Endothelial cell (in vitro differentiated cells): ENCODE data around the gene C4orf36. TPM values are rescaled to one million over a fixed set of nuclear protein-coding genes. Genes with fewer than 3 reads are reported as not detected.

Experiments
- DNase-seq: peaks from one replicate; pipeline ENCODE4 v3.0.0; 2021; ENCODE audit warnings: low spot score
- H3K27ac Mint-ChIP-seq: one replicate; pipeline ENCODE4 v1.8.0; 2021; ENCODE audit warnings: mixed read lengths, inconsistent platforms; ENCODE audit not compliant: unreplicated experiment
- H3K27me3 Mint-ChIP-seq: one replicate; pipeline ENCODE4 v1.8.0; 2021; ENCODE audit warnings: mild to moderate bottlenecking, moderate library complexity, mixed read lengths, inconsistent platforms; ENCODE audit not compliant: unreplicated experiment
- H3K36me3 Mint-ChIP-seq: one replicate; pipeline ENCODE4 v1.8.0; 2021; ENCODE audit warnings: mild to moderate bottlenecking, low read depth, mixed read lengths, inconsistent platforms; ENCODE audit not compliant: unreplicated experiment
- H3K4me1 Mint-ChIP-seq: one replicate; pipeline ENCODE4 v1.8.0; 2021; ENCODE audit warnings: mild to moderate bottlenecking, mixed read lengths, inconsistent platforms; ENCODE audit not compliant: unreplicated experiment
- H3K4me3 Mint-ChIP-seq: one replicate; pipeline ENCODE4 v1.8.0; 2021; ENCODE audit warnings: mild to moderate bottlenecking, mixed read lengths, inconsistent platforms; ENCODE audit not compliant: unreplicated experiment
- H3K9me3 Mint-ChIP-seq: one replicate; pipeline ENCODE4 v1.8.0; 2021; ENCODE audit warnings: mixed read lengths, inconsistent platforms; ENCODE audit not compliant: unreplicated experiment
- CTCF ChIP-seq: fragments of 200-600 bp; sonication (generic); IDR thresholded peaks from one replicate; pipeline ENCODE4 v1.5.0; 2021; ENCODE audit warnings: antibody characterized with exemption; ENCODE audit not compliant: unreplicated experiment
- total RNA-seq: library from RNA; stranded (reverse); fragmentation: NEBNext Ultra II Directional; extraction: Animal tissue kit (Norgen Biotek cat#: 25700); gene quantifications from one replicate; pipeline ENCODE4 v1.2.1, GENCODE V29; 2021; ENCODE audit not compliant: unreplicated experiment

C4orf36 gene
- total RNA-seq, 1 donor from 2014 or later, result 0.72 TPM

GRCh38 chr4:86935853-86936733 lies 43.9 kb upstream of the C4orf36 start:
- Mint-ChIP-seq H3K4me3 (peak overlapping the region; percentile 94), H3K9me3 (no peaks in the 10 kb centered on the region), H3K27ac (peak overlapping the region; percentile 88), H3K4me1 (peaks cover 48% of the 10 kb centered on the region), H3K27me3 (peaks cover 2% of the 10 kb centered on the region), H3K36me3 (no peaks in the 10 kb centered on the region)
- peak; percentile 38 for DNase-seq
- TF ChIP-seq CTCF, result no peak

- Mint-ChIP-seq H3K27me3 (peaks cover 2% of the 10 kb centered on the region), H3K36me3 (no peaks in the 10 kb centered on the region), H3K4me3 (peak overlapping the region; percentile 94), H3K4me1 (peaks cover 48% of the 10 kb centered on the region), H3K9me3 (no peaks in the 10 kb centered on the region), H3K27ac (peak overlapping the region; percentile 88)
- TF ChIP-seq CTCF, result no peak
- DNase-seq, result no peak
These were observed 43.3 kb upstream of the C4orf36 start for GRCh38 chr4:86935566-86935852.

- H3K27me3 Mint-ChIP-seq, result peaks cover 2% of the 10 kb centered on the region
- H3K27ac Mint-ChIP-seq, result peak within 1 kb of the TSS; percentile 88
- H3K36me3 Mint-ChIP-seq, result no peaks in the 10 kb centered on the region
- H3K9me3 Mint-ChIP-seq, result no peaks in the 10 kb centered on the region
- TF ChIP-seq CTCF, result peak; percentile 24
- H3K4me1 Mint-ChIP-seq, result peaks cover 48% of the 10 kb centered on the region
- H3K4me3 Mint-ChIP-seq, result peak within 1 kb of the TSS; percentile 94
- peak; percentile 94 for DNase-seq
These were observed 42.7 kb upstream of the C4orf36 start, which contains the start of gene AFF1 for GRCh38 chr4:86934771-86935565. AFF1 (plus strand) TSS chr4:86935011; CDS start chr4:86948534, 13,523 bp downstream.

GRCh38 chr4:86934147-86934770 lies 42.0 kb upstream of the C4orf36 start:
- peak overlapping the region; percentile 78 for H3K27ac Mint-ChIP-seq
- H3K4me3 Mint-ChIP-seq, result peak overlapping the region; percentile 86
- H3K36me3 Mint-ChIP-seq, result no peaks in the 10 kb centered on the region
- peak; percentile 41 for TF ChIP-seq CTCF
- H3K27me3 Mint-ChIP-seq, result peaks cover 2% of the 10 kb centered on the region
- H3K4me1 Mint-ChIP-seq, result peaks cover 41% of the 10 kb centered on the region
- no peaks in the 10 kb centered on the region for H3K9me3 Mint-ChIP-seq
- DNase-seq, result no peak
